HL-60 (cell line): Measurements from ENCODE around the gene FNIP2.

ENCODE experiments used
- CTCF ChIP-seq: IDR thresholded peaks from one replicate; pipeline ENCODE4 v1.5.1; 2011; ENCODE audit warnings: low read length, control low read depth, inconsistent platforms; ENCODE audit not compliant: insufficient read depth
- POLR2AphosphoS5 ChIP-seq: IDR thresholded peaks from 2 replicates; pipeline ENCODE4 v1.6.1; 2012; ENCODE audit warnings: low read depth

- TF ChIP-seq POLR2AphosphoS5 (no peak), CTCF (no peak)
Measured at GRCh38 chr4:158801066-158801465, 32.2 kb downstream of the FNIP2 start.
